NT2/D1 (cell line): ENCODE measurements around the gene ARGLU1.

Source experiments
- SUZ12 ChIP-seq: IDR thresholded peaks from 2 replicates; pipeline ENCODE4 v1.6.1; 2011; ENCODE audit not compliant: insufficient read length, insufficient read depth; ENCODE audit errors: extremely low read depth
- YY1 ChIP-seq: IDR thresholded peaks from 2 replicates; pipeline ENCODE4 v1.6.1; 2011; ENCODE audit not compliant: insufficient read length, insufficient read depth
- ZNF274 ChIP-seq: IDR thresholded peaks from 2 replicates; pipeline ENCODE4 v1.6.1; 2011; ENCODE audit warnings: mild to moderate bottlenecking, low read depth, low read length

- TF ChIP-seq ZNF274 (no peak), YY1 (no peak), SUZ12 (no peak)
Observed at GRCh38 chr13:106526738-106527444, 41.0 kb downstream of the ARGLU1 start.
